ENCODE results near the gene ERC1.
"Not testable (repeated sequence)": the region's sequence is repeated elsewhere in the genome, so short reads cannot be mapped to it uniquely, and the experiment has no call there.

The ERC1 gene

GRCh38 chr12:989751-990660, 1.0 kb upstream of the ERC1 start:
- Histone ChIP-seq H3K36me3 (ENCODE audit: control insufficient read depth, insufficient read depth, low read length) (no peaks in the 10 kb centered on the region), H3K4me1 (ENCODE audit: control insufficient read depth, insufficient read depth, low read length) (peaks cover 15% of the 10 kb centered on the region), H3K9ac (ENCODE audit: low read length) (peak overlapping the region; percentile 94)

GRCh38 chr12:991350-992333, 619 bp downstream of the ERC1 start:
- Histone ChIP-seq H3K4me3 (ENCODE audit: low read length) (peak overlapping the region; percentile 62), H3K36me3 (ENCODE audit: control insufficient read depth, insufficient read depth, low read length) (no peaks in the 10 kb centered on the region), H3K27me3 (ENCODE audit: control insufficient read depth, insufficient read depth, low read length) (no peaks in the 10 kb centered on the region), H3K4me1 (ENCODE audit: control insufficient read depth, insufficient read depth, low read length) (peaks cover 15% of the 10 kb centered on the region), H3K9ac (ENCODE audit: low read length) (peak overlapping the region; percentile 77), H3K9me3 (ENCODE audit: control insufficient read depth, low read length) (no peaks in the 10 kb centered on the region)

More at GRCh38 chr12:989751-990660, 1.0 kb upstream of the ERC1 start:
- Histone ChIP-seq H3K27me3 (ENCODE audit: control insufficient read depth, insufficient read depth, low read length) (no peaks in the 10 kb centered on the region), H3K4me3 (ENCODE audit: low read length) (peak overlapping the region; percentile 90), H3K9me3 (ENCODE audit: control insufficient read depth, low read length) (no peaks in the 10 kb centered on the region)

- Histone ChIP-seq H3K36me3 (ENCODE audit: control insufficient read depth, insufficient read depth, low read length) (no peaks in the 10 kb centered on the region), H3K4me1 (ENCODE audit: control insufficient read depth, insufficient read depth, low read length) (peaks cover 15% of the 10 kb centered on the region), H3K9me3 (ENCODE audit: control insufficient read depth, low read length) (no peaks in the 10 kb centered on the region), H3K9ac (ENCODE audit: low read length) (peak overlapping the region; percentile 4), H3K4me3 (ENCODE audit: low read length) (no peak overlapping the region), H3K27me3 (ENCODE audit: control insufficient read depth, insufficient read depth, low read length) (no peaks in the 10 kb centered on the region)
Measured at GRCh38 chr12:992647-993046, 1.6 kb downstream of the ERC1 start.

- H3K4me3 ChIP-seq (ENCODE audit: low read length): no peak overlapping the region
- no peaks in the 10 kb centered on the region for H3K9me3 ChIP-seq (ENCODE audit: control insufficient read depth, low read length)
- H3K4me1 ChIP-seq (ENCODE audit: control insufficient read depth, insufficient read depth, low read length): no peaks in the 10 kb centered on the region
- H3K9ac ChIP-seq (ENCODE audit: low read length): no peak overlapping the region
- no peaks in the 10 kb centered on the region for H3K27me3 ChIP-seq (ENCODE audit: control insufficient read depth, insufficient read depth, low read length)
- no peaks in the 10 kb centered on the region for H3K36me3 ChIP-seq (ENCODE audit: control insufficient read depth, insufficient read depth, low read length)
Measured at GRCh38 chr12:996881-997280, 5.9 kb downstream of the ERC1 start.

GRCh38 chr12:997505-997904, 6.5 kb downstream of the ERC1 start:
- Histone ChIP-seq H3K9ac (ENCODE audit: low read length) (no peak overlapping the region), H3K27me3 (ENCODE audit: control insufficient read depth, insufficient read depth, low read length) (no peaks in the 10 kb centered on the region), H3K36me3 (ENCODE audit: control insufficient read depth, insufficient read depth, low read length) (no peaks in the 10 kb centered on the region), H3K4me3 (ENCODE audit: low read length) (no peak overlapping the region), H3K9me3 (ENCODE audit: control insufficient read depth, low read length) (no peaks in the 10 kb centered on the region), H3K4me1 (ENCODE audit: control insufficient read depth, insufficient read depth, low read length) (no peaks in the 10 kb centered on the region)

- no peaks in the 10 kb centered on the region for H3K9me3 ChIP-seq (ENCODE audit: control insufficient read depth, low read length)
- H3K27me3 ChIP-seq (ENCODE audit: control insufficient read depth, insufficient read depth, low read length): no peaks in the 10 kb centered on the region
- no peak overlapping the region for H3K9ac ChIP-seq (ENCODE audit: low read length)
- no peaks in the 10 kb centered on the region for H3K4me1 ChIP-seq (ENCODE audit: control insufficient read depth, insufficient read depth, low read length)
- no peaks in the 10 kb centered on the region for H3K36me3 ChIP-seq (ENCODE audit: control insufficient read depth, insufficient read depth, low read length)
- no peak overlapping the region for H3K4me3 ChIP-seq (ENCODE audit: low read length)
Measured at GRCh38 chr12:998020-998874, 7.2 kb downstream of the ERC1 start.

- not testable (repeated sequence) for H3K4me3 ChIP-seq (ENCODE audit: low read length); H3K4me1 ChIP-seq (ENCODE audit: control insufficient read depth, insufficient read depth, low read length); H3K27me3 ChIP-seq (ENCODE audit: control insufficient read depth, insufficient read depth, low read length); H3K36me3 ChIP-seq (ENCODE audit: control insufficient read depth, insufficient read depth, low read length); H3K9ac ChIP-seq (ENCODE audit: low read length); H3K9me3 ChIP-seq (ENCODE audit: control insufficient read depth, low read length)
Measured at GRCh38 chr12:999736-1000135, 8.7 kb downstream of the ERC1 start.

GRCh38 chr12:1001507-1001906, 10.5 kb downstream of the ERC1 start:
- Histone ChIP-seq H3K9me3 (ENCODE audit: control insufficient read depth, low read length) (no peaks in the 10 kb centered on the region), H3K9ac (ENCODE audit: low read length) (no peak overlapping the region), H3K4me1 (ENCODE audit: control insufficient read depth, insufficient read depth, low read length) (no peaks in the 10 kb centered on the region)

GRCh38 chr12:1003600-1004271, 12.7 kb downstream of the ERC1 start:
- H3K36me3 ChIP-seq (ENCODE audit: control insufficient read depth, insufficient read depth, low read length): no peaks in the 10 kb centered on the region
- no peak overlapping the region for H3K9ac ChIP-seq (ENCODE audit: low read length)
- no peak overlapping the region for H3K4me3 ChIP-seq (ENCODE audit: low read length)
- H3K4me1 ChIP-seq (ENCODE audit: control insufficient read depth, insufficient read depth, low read length): no peaks in the 10 kb centered on the region
- H3K27me3 ChIP-seq (ENCODE audit: control insufficient read depth, insufficient read depth, low read length): no peaks in the 10 kb centered on the region
- no peaks in the 10 kb centered on the region for H3K9me3 ChIP-seq (ENCODE audit: control insufficient read depth, low read length)

More at GRCh38 chr12:1001507-1001906, 10.5 kb downstream of the ERC1 start:
- no peaks in the 10 kb centered on the region for H3K27me3 ChIP-seq (ENCODE audit: control insufficient read depth, insufficient read depth, low read length)
- no peaks in the 10 kb centered on the region for H3K36me3 ChIP-seq (ENCODE audit: control insufficient read depth, insufficient read depth, low read length)
- no peak overlapping the region for H3K4me3 ChIP-seq (ENCODE audit: low read length)

- H3K9me3 ChIP-seq (ENCODE audit: control insufficient read depth, low read length): no peaks in the 10 kb centered on the region
- no peak overlapping the region for H3K4me3 ChIP-seq (ENCODE audit: low read length)
- H3K4me1 ChIP-seq (ENCODE audit: control insufficient read depth, insufficient read depth, low read length): no peaks in the 10 kb centered on the region
Measured at GRCh38 chr12:1006255-1006654, 15.2 kb downstream of the ERC1 start.

GRCh38 chr12:1007276-1007675, 16.3 kb downstream of the ERC1 start:
- no peak overlapping the region for H3K9ac ChIP-seq (ENCODE audit: low read length)
- H3K9me3 ChIP-seq (ENCODE audit: control insufficient read depth, low read length): no peaks in the 10 kb centered on the region
- no peaks in the 10 kb centered on the region for H3K4me1 ChIP-seq (ENCODE audit: control insufficient read depth, insufficient read depth, low read length)
- H3K27me3 ChIP-seq (ENCODE audit: control insufficient read depth, insufficient read depth, low read length): no peaks in the 10 kb centered on the region
- no peaks in the 10 kb centered on the region for H3K36me3 ChIP-seq (ENCODE audit: control insufficient read depth, insufficient read depth, low read length)
- no peak overlapping the region for H3K4me3 ChIP-seq (ENCODE audit: low read length)

More at GRCh38 chr12:1006255-1006654, 15.2 kb downstream of the ERC1 start:
- Histone ChIP-seq H3K36me3 (ENCODE audit: control insufficient read depth, insufficient read depth, low read length) (no peaks in the 10 kb centered on the region), H3K9ac (ENCODE audit: low read length) (no peak overlapping the region), H3K27me3 (ENCODE audit: control insufficient read depth, insufficient read depth, low read length) (no peaks in the 10 kb centered on the region)
